GM23338 (cell line): ENCODE data around the gene UQCRH. TPM values are rescaled to one million over a fixed set of nuclear protein-coding genes. Genes with fewer than 3 reads are reported as not detected.

Experiments
- ATAC-seq: fragments of 200-7000 bp; cut with Tn5 transposase; 3 replicates; pipeline ENCODE4 v1.9.1; 2020
- DNase-seq: peaks from one replicate; pipeline ENCODE4 v3.0.0-alpha.2; 2015; ENCODE audit warnings: low spot score
- H2AFZ ChIP-seq: fragments of 200-600 bp; sonication (generic); 2 replicates; pipeline ENCODE4 v1.8.0; 2016; ENCODE audit warnings: antibody characterized with exemption, mild to moderate bottlenecking, moderate library complexity
- H3F3A ChIP-seq: fragments of 200-600 bp; sonication (generic); replicated peaks from 2 replicates; pipeline ENCODE4 v1.8.0; 2017; ENCODE audit warnings: antibody characterized with exemption, mixed run types, low read depth
- H3K27ac ChIP-seq: fragments of 200-600 bp; sonication (generic); 2 replicates; pipeline ENCODE4 v1.6.1; 2016; ENCODE audit warnings: low read depth
- H3K27me3 ChIP-seq: fragments of 200-600 bp; sonication (generic); 2 replicates; pipeline ENCODE4 v1.8.0; 2016; ENCODE audit warnings: mild to moderate bottlenecking, mixed run types, moderate library complexity; ENCODE audit not compliant: insufficient read depth
- H3K36me3 ChIP-seq: fragments of 200-600 bp; sonication (generic); 2 replicates; pipeline ENCODE4 v1.8.0; 2016; ENCODE audit warnings: mild to moderate bottlenecking; ENCODE audit not compliant: insufficient read depth
- H3K4me1 ChIP-seq: fragments of 200-600 bp; sonication (generic); 2 replicates; pipeline ENCODE4 v1.8.0; 2016; ENCODE audit warnings: mild to moderate bottlenecking, moderate library complexity; ENCODE audit not compliant: insufficient read depth
- H3K4me2 ChIP-seq: fragments of 200-600 bp; sonication (generic); 2 replicates; pipeline ENCODE4 v1.7.1; 2017; ENCODE audit warnings: mixed run types
- H3K4me3 ChIP-seq: fragments of 200-600 bp; sonication (generic); 2 replicates; pipeline ENCODE4 v1.6.1; 2016; ENCODE audit warnings: mixed run types
- H3K79me2 ChIP-seq: fragments of 200-600 bp; sonication (generic); replicated peaks from 2 replicates; pipeline ENCODE4 v1.8.0; 2017; ENCODE audit warnings: mild to moderate bottlenecking; ENCODE audit not compliant: insufficient read depth
- H3K9me2 ChIP-seq: fragments of 200-600 bp; sonication (generic); 2 replicates; pipeline ENCODE4 v1.8.0; 2017; ENCODE audit not compliant: insufficient read depth
- H4K20me1 ChIP-seq: fragments of 200-600 bp; sonication (generic); replicated peaks from 2 replicates; pipeline ENCODE4 v1.8.0; 2017; ENCODE audit warnings: mild to moderate bottlenecking; ENCODE audit not compliant: insufficient read depth
- H3K27ac Mint-ChIP-seq: 2 replicates; pipeline ENCODE4 v1.8.0; 2020; ENCODE audit warnings: inconsistent platforms, mild to moderate bottlenecking, moderate library complexity, mixed read lengths
- H3K27me3 Mint-ChIP-seq: 3 replicates; pipeline ENCODE4 v1.8.0; 2022; ENCODE audit warnings: low read depth, mild to moderate bottlenecking, moderate library complexity, mixed read lengths, inconsistent platforms; ENCODE audit not compliant: insufficient read depth, poor library complexity
- H3K36me3 Mint-ChIP-seq: 3 replicates; pipeline ENCODE4 v1.8.0; 2021; ENCODE audit warnings: low read depth, mild to moderate bottlenecking, inconsistent platforms, moderate library complexity, mixed read lengths
- H3K4me1 Mint-ChIP-seq: 3 replicates; pipeline ENCODE4 v1.8.0; 2020; ENCODE audit warnings: mild to moderate bottlenecking, inconsistent platforms, mixed read lengths
- H3K4me3 Mint-ChIP-seq: 3 replicates; pipeline ENCODE4 v1.8.0; 2021; ENCODE audit warnings: moderate library complexity, mild to moderate bottlenecking, inconsistent platforms, mixed read lengths
- H3K9me3 Mint-ChIP-seq: 3 replicates; pipeline ENCODE4 v1.8.0; 2020; ENCODE audit warnings: moderate library complexity, mild to moderate bottlenecking, inconsistent platforms, mixed read lengths
- CREB1 ChIP-seq: fragments of 250-450 bp; sonication (Bioruptor Pico); IDR thresholded peaks from 2 replicates; pipeline ENCODE4 v1.5.0; 2020; ENCODE audit warnings: low read depth, mild to moderate bottlenecking, moderate library complexity
- ETS1 ChIP-seq: IDR thresholded peaks from 2 replicates; pipeline ENCODE4 v1.6.1; 2016; ENCODE audit warnings: antibody characterized with exemption
- EZH2 ChIP-seq: fragments of 200-600 bp; sonication (generic); IDR thresholded peaks from one replicate; pipeline ENCODE4 v1.8.0; 2017; ENCODE audit warnings: antibody characterized with exemption, mild to moderate bottlenecking, low read depth; ENCODE audit not compliant: unreplicated experiment
- EZH2phosphoT487 ChIP-seq: fragments of 200-600 bp; sonication (generic); IDR thresholded peaks from one replicate; pipeline ENCODE4 v1.8.1; 2018; ENCODE audit warnings: antibody characterized with exemption; ENCODE audit not compliant: unreplicated experiment
- JUNB ChIP-seq: IDR thresholded peaks from one replicate; pipeline ENCODE4 v1.6.1; 2016; ENCODE audit warnings: antibody characterized with exemption; ENCODE audit not compliant: unreplicated experiment
- NANOG ChIP-seq: IDR thresholded peaks from 2 replicates; pipeline ENCODE4 v1.6.1; 2016; ENCODE audit warnings: antibody characterized with exemption, borderline replicate concordance
- POLR2AphosphoS5 ChIP-seq: IDR thresholded peaks from 2 replicates; pipeline ENCODE4 v1.6.1; 2016; ENCODE audit warnings: antibody characterized with exemption, low read depth
- STAT1 ChIP-seq: IDR thresholded peaks from one replicate; pipeline ENCODE4 v1.6.1; 2016; ENCODE audit warnings: antibody characterized with exemption; ENCODE audit not compliant: unreplicated experiment
- ZNF331 ChIP-seq: fragments of 250-450 bp; sonication (Bioruptor Pico); IDR thresholded peaks from 2 replicates; pipeline ENCODE4 v1.5.0; 2020; ENCODE audit warnings: low read depth, mild to moderate bottlenecking, moderate library complexity
- polyA plus RNA-seq: library from polyadenylated mRNA; unstranded; fragments of >200 nt; fragmentation: Nextera tagmentation; extraction: Ambion mirVana; gene quantifications from 2 replicates; pipeline ENCODE4 v1.2.1, GENCODE V29; 2016
- total RNA-seq: library from RNA; depleted of rRNA; stranded (reverse); fragments of >200 nt; shearing (Covaris generic); gene quantifications from 2 replicates; pipeline ENCODE4 v1.2.3, GENCODE V29; 2014
- TF ChIP-seq, protein P1 (sequence below): fragments of 250-450 bp; sonication (Bioruptor Pico); IDR thresholded peaks from 2 replicates; pipeline ENCODE4 v1.5.0; 2020; ENCODE audit warnings: mild to moderate bottlenecking, moderate library complexity

Gene UQCRH
- total and polyA plus RNA-seq, 2 experiments from 2014 or later = 579 to 1,330 TPM

DNA sequence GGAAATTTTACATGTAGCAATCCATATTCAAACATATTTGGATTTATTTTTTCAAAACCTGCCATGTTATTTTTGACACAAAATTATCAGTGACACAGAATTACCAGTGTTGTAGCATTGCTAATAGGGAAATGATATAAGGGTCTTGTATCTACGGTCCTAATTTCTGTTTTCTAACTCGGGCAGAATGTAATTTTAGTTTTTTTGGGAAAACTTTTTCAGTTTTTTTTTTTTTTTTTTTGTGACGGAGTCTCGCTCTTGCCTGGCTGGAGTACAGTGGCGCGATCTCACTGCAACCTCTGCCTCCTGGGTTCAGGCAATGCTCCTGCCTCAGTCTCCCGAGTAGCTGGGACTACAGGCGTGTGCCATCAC, 2.6 kb downstream of the UQCRH start (continued):
- TF ChIP-seq, protein P1, sequence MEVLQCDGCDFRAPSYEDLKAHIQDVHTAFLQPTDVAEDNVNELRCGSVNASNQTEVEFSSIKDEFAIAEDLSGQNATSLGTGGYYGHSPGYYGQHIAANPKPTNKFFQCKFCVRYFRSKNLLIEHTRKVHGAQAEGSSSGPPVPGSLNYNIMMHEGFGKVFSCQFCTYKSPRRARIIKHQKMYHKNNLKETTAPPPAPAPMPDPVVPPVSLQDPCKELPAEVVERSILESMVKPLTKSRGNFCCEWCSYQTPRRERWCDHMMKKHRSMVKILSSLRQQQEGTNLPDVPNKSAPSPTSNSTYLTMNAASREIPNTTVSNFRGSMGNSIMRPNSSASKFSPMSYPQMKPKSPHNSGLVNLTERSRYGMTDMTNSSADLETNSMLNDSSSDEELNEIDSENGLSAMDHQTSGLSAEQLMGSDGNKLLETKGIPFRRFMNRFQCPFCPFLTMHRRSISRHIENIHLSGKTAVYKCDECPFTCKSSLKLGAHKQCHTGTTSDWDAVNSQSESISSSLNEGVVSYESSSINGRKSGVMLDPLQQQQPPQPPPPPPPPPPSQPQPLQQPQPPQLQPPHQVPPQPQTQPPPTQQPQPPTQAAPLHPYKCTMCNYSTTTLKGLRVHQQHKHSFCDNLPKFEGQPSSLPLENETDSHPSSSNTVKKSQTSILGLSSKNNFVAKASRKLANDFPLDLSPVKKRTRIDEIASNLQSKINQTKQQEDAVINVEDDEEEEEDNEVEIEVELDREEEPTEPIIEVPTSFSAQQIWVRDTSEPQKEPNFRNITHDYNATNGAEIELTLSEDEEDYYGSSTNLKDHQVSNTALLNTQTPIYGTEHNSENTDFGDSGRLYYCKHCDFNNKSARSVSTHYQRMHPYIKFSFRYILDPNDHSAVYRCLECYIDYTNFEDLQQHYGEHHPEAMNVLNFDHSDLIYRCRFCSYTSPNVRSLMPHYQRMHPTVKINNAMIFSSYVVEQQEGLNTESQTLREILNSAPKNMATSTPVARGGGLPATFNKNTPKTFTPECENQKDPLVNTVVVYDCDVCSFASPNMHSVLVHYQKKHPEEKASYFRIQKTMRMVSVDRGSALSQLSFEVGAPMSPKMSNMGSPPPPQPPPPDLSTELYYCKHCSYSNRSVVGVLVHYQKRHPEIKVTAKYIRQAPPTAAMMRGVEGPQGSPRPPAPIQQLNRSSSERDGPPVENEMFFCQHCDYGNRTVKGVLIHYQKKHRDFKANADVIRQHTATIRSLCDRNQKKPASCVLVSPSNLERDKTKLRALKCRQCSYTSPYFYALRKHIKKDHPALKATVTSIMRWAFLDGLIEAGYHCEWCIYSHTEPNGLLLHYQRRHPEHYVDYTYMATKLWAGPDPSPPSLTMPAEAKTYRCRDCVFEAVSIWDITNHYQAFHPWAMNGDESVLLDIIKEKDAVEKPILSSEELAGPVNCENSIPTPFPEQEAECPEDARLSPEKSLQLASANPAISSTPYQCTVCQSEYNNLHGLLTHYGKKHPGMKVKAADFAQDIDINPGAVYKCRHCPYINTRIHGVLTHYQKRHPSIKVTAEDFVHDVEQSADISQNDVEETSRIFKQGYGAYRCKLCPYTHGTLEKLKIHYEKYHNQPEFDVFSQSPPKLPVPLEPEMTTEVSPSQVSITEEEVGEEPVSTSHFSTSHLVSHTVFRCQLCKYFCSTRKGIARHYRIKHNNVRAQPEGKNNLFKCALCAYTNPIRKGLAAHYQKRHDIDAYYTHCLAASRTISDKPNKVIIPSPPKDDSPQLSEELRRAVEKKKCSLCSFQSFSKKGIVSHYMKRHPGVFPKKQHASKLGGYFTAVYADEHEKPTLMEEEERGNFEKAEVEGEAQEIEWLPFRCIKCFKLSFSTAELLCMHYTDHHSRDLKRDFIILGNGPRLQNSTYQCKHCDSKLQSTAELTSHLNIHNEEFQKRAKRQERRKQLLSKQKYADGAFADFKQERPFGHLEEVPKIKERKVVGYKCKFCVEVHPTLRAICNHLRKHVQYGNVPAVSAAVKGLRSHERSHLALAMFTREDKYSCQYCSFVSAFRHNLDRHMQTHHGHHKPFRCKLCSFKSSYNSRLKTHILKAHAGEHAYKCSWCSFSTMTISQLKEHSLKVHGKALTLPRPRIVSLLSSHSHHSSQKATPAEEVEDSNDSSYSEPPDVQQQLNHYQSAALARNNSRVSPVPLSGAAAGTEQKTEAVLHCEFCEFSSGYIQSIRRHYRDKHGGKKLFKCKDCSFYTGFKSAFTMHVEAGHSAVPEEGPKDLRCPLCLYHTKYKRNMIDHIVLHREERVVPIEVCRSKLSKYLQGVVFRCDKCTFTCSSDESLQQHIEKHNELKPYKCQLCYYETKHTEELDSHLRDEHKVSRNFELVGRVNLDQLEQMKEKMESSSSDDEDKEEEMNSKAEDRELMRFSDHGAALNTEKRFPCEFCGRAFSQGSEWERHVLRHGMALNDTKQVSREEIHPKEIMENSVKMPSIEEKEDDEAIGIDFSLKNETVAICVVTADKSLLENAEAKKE = no peak
- TF ChIP-seq CREB1 (CRISPR knock-in tag) (no peak), STAT1 (no peak), EZH2phosphoT487 (no peak)

DNA sequence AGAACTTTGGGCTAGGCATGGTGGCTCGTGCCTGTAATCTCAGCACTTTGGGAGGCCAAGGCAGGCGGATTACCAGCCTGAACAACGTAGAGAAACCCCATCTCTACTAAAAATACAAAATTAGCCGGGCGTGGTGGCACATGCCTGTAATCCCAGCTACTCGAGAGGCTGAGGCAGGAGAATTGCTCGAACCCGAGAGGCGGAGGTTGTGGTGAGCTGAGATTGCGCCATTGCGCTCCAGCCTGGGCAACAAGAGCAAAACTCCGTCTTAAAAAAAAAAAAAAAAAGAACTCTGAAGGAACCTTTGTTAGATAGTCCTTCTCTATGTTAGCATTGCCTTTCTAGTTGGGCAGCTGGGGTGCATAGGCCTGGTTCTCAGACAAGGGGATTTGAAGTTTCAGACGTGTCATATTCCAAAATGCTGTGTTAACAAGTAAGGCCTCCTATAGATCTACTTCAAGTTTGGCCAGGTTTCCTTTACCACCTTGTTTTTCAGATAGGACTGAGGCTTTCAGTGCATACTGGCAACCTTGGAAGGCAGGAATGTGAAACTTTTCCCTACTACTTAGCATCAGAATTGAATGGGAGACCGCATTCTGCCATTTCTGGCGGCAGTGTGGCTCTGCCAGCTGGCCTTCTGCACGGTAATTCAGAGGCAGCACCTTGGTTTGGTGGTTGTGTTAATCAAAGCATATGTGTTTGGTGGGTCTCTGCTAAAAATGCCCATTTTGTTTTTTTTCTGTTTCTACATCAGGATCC, 6.1 kb downstream of the UQCRH start:
- no peaks in the 10 kb centered on the region for H3K27me3 ChIP-seq
- Mint-ChIP-seq H3K36me3 (peaks cover 89% of the 10 kb centered on the region), H3K9me3 (no peaks in the 10 kb centered on the region), H3K4me1 (peaks cover 33% of the 10 kb centered on the region), H3K4me3 (no peak overlapping the region), H3K27ac (peak overlapping the region; percentile 80), H3K27me3 (peaks cover 9% of the 10 kb centered on the region)
- H3K27ac ChIP-seq = peak overlapping the region; percentile 93
- no peak overlapping the region for H3K4me3 ChIP-seq
- peaks cover 60% of the 10 kb centered on the region for H3K79me2 ChIP-seq
- DNase-seq (peak; percentile 39), ATAC-seq (peak; percentile 51)
- H3F3A ChIP-seq = peaks cover 39% of the 10 kb centered on the region
- H3K4me2 ChIP-seq = peak overlapping the region; percentile 29; the same call in 1 of the 2 replicates
- H3K9me2 ChIP-seq = no peaks in the 10 kb centered on the region
- H3K4me1 ChIP-seq = peaks cover 39% of the 10 kb centered on the region
- H4K20me1 ChIP-seq = peaks cover 62% of the 10 kb centered on the region
- H2AFZ ChIP-seq = no peak overlapping the region
- peaks cover 59% of the 10 kb centered on the region for H3K36me3 ChIP-seq
- no peak for TF ChIP-seq POLR2AphosphoS5
- TF ChIP-seq EZH2 = no peak
- TF ChIP-seq STAT1 = no peak
- TF ChIP-seq ZNF331 = no peak
- no peak for TF ChIP-seq JUNB
- TF ChIP-seq NANOG = no peak
- no peak for TF ChIP-seq ETS1
